ENCODE results near the gene ZMIZ1.
A peak's percentile ranks its signal among the peaks of the same experiment; 100 is the strongest.

Gene ZMIZ1

GRCh38 chr10:79347894-79348639, 279.3 kb downstream of the ZMIZ1 start (continued):
- TF ChIP-seq, protein P1, sequence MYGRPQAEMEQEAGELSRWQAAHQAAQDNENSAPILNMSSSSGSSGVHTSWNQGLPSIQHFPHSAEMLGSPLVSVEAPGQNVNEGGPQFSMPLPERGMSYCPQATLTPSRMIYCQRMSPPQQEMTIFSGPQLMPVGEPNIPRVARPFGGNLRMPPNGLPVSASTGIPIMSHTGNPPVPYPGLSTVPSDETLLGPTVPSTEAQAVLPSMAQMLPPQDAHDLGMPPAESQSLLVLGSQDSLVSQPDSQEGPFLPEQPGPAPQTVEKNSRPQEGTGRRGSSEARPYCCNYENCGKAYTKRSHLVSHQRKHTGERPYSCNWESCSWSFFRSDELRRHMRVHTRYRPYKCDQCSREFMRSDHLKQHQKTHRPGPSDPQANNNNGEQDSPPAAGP (tag by site-specific recombination; IDR thresholded peaks at IDR 0.05), result peak; percentile 61; the same call in 1 of the 2 replicates
- TF ChIP-seq ZNF670 (tag by site-specific recombination; IDR thresholded peaks at IDR 0.05; ENCODE audit: low read depth) (no peak), ZNF843 (tag by site-specific recombination; IDR thresholded peaks at IDR 0.05) (peak; percentile 32; the same call in 1 of the 2 replicates), ZNF704 (tag by site-specific recombination; IDR thresholded peaks at IDR 0.05) (no peak), ZNF132 (tag by site-specific recombination; IDR thresholded peaks at IDR 0.05; ENCODE audit: borderline replicate concordance) (no peak), ZNF658 (tag by site-specific recombination; IDR thresholded peaks at IDR 0.05) (no peak), ZNF146 (tag by site-specific recombination; IDR thresholded peaks at IDR 0.05) (no peak), ZNF311 (tag by site-specific recombination; IDR thresholded peaks at IDR 0.05; ENCODE audit: borderline replicate concordance) (no peak), ZFHX2 (tag by site-specific recombination; conservative IDR thresholded peaks at IDR 0.05) (no peak; the same call in 1 of the 2 replicates), ZNF266 (tag by site-specific recombination; IDR thresholded peaks at IDR 0.05; ENCODE audit: low read depth) (no peak), ZNF341 (tag by site-specific recombination; IDR thresholded peaks at IDR 0.05; ENCODE audit: low read depth) (peak; percentile 40), ZNF324 (tag by site-specific recombination; IDR thresholded peaks at IDR 0.05) (peak; percentile 43; the same call in 1 of the 2 replicates), ZNF335 (tag by site-specific recombination; conservative IDR thresholded peaks at IDR 0.05) (peak; percentile 55), REST (tag by site-specific recombination; IDR thresholded peaks at IDR 0.05) (peak; percentile 44; the same call in 1 of the 2 replicates), ZNF488 (tag by site-specific recombination; IDR thresholded peaks at IDR 0.05) (no peak), ZNF777 (tag by site-specific recombination; IDR thresholded peaks at IDR 0.05; ENCODE audit: borderline replicate concordance) (no peak), ZNF660 (tag by site-specific recombination; IDR thresholded peaks at IDR 0.05) (no peak), ZNF473 (tag by site-specific recombination; IDR thresholded peaks at IDR 0.05) (no peak), ZNF223 (tag by site-specific recombination; IDR thresholded peaks at IDR 0.05) (no peak), ZSCAN23 (tag by site-specific recombination; IDR thresholded peaks at IDR 0.05) (no peak), ZNF626 (tag by site-specific recombination; IDR thresholded peaks at IDR 0.05) (no peak), ZNF423 (tag by site-specific recombination; IDR thresholded peaks at IDR 0.05) (peak; percentile 70; the same call in 1 of the 2 replicates)
- TF ChIP-seq, protein P2, sequence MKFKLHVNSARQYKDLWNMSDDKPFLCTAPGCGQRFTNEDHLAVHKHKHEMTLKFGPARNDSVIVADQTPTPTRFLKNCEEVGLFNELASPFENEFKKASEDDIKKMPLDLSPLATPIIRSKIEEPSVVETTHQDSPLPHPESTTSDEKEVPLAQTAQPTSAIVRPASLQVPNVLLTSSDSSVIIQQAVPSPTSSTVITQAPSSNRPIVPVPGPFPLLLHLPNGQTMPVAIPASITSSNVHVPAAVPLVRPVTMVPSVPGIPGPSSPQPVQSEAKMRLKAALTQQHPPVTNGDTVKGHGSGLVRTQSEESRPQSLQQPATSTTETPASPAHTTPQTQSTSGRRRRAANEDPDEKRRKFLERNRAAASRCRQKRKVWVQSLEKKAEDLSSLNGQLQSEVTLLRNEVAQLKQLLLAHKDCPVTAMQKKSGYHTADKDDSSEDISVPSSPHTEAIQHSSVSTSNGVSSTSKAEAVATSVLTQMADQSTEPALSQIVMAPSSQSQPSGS (tag by site-specific recombination; IDR thresholded peaks at IDR 0.05; ENCODE audit: low read depth), result no peak
- TF ChIP-seq, protein P3, sequence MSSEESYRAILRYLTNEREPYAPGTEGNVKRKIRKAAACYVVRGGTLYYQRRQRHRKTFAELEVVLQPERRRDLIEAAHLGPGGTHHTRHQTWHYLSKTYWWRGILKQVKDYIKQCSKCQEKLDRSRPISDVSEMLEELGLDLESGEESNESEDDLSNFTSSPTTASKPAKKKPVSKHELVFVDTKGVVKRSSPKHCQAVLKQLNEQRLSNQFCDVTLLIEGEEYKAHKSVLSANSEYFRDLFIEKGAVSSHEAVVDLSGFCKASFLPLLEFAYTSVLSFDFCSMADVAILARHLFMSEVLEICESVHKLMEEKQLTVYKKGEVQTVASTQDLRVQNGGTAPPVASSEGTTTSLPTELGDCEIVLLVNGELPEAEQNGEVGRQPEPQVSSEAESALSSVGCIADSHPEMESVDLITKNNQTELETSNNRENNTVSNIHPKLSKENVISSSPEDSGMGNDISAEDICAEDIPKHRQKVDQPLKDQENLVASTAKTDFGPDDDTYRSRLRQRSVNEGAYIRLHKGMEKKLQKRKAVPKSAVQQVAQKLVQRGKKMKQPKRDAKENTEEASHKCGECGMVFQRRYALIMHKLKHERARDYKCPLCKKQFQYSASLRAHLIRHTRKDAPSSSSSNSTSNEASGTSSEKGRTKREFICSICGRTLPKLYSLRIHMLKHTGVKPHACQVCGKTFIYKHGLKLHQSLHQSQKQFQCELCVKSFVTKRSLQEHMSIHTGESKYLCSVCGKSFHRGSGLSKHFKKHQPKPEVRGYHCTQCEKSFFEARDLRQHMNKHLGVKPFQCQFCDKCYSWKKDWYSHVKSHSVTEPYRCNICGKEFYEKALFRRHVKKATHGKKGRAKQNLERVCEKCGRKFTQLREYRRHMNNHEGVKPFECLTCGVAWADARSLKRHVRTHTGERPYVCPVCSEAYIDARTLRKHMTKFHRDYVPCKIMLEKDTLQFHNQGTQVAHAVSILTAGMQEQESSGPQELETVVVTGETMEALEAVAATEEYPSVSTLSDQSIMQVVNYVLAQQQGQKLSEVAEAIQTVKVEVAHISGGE (tag by site-specific recombination; conservative IDR thresholded peaks at IDR 0.05; ENCODE audit: low read depth), result no peak

All from HEK293 (cell line).